SU-DHL-6 (cell line): ENCODE measurements around the gene XYLT1.

ENCODE experiments used
- H2AFZ ChIP-seq: fragments of 200-600 bp; sonication (generic); 2 replicates; pipeline ENCODE4 v1.6.1; 2014; ENCODE audit warnings: low read depth, mild to moderate bottlenecking, moderate library complexity, mixed read lengths, antibody characterized with exemption, low read length; ENCODE audit not compliant: severe bottlenecking
- H3F3A ChIP-seq: fragments of 200-600 bp; shearing (Covaris generic); 2 replicates; pipeline ENCODE4 v1.6.0; 2016; ENCODE audit warnings: antibody characterized with exemption, mild to moderate bottlenecking; ENCODE audit not compliant: insufficient read depth
- H3K27ac ChIP-seq: fragments of 200-600 bp; sonication (generic); 2 replicates; pipeline ENCODE4 v1.5.1; 2016; ENCODE audit warnings: low read depth, mild to moderate bottlenecking, low read length, moderate library complexity, mixed read lengths
- H3K27me3 ChIP-seq: fragments of 200-600 bp; sonication (generic), shearing (Covaris generic); 2 replicates; pipeline ENCODE4 v1.6.0; 2014; ENCODE audit warnings: mild to moderate bottlenecking, low read length
- H3K36me3 ChIP-seq: fragments of 200-600 bp; sonication (generic); 2 replicates; pipeline ENCODE4 v1.6.1; 2014; ENCODE audit warnings: mild to moderate bottlenecking, low read length, mixed read lengths
- H3K4me2 ChIP-seq: fragments of 300-600, 200-600 bp; shearing (Covaris generic), sonication (generic); 2 replicates; pipeline ENCODE4 v1.6.0; 2014; ENCODE audit warnings: low read length, low read depth, mild to moderate bottlenecking; ENCODE audit not compliant: poor library complexity, severe bottlenecking
- H3K4me3 ChIP-seq: fragments of 200-600 bp; sonication (generic); 2 replicates; pipeline ENCODE4 v1.5.1; 2014; ENCODE audit warnings: antibody characterized with exemption, low read length, mild to moderate bottlenecking, mixed read lengths; ENCODE audit not compliant: insufficient read depth, poor library complexity, severe bottlenecking
- H3K79me2 ChIP-seq: fragments of 200-600 bp; sonication (generic); 2 replicates; pipeline ENCODE4 v1.6.1; 2014; ENCODE audit warnings: mild to moderate bottlenecking, low read length, moderate library complexity; ENCODE audit not compliant: insufficient read depth
- H3K9ac ChIP-seq: fragments of 200-600 bp; sonication (generic); 2 replicates; pipeline ENCODE4 v1.7.0; 2014; ENCODE audit warnings: mild to moderate bottlenecking, low read length
- H3K9me2 ChIP-seq: fragments of 200-600 bp; sonication (generic); replicated peaks from 2 replicates; pipeline ENCODE4 v1.6.1; 2014; ENCODE audit warnings: low read length; ENCODE audit not compliant: insufficient read depth
- H3K9me3 ChIP-seq: fragments of 200-600 bp; sonication (generic); 2 replicates; pipeline ENCODE4 v1.6.1; 2014; ENCODE audit warnings: low read length, mixed read lengths; ENCODE audit not compliant: insufficient read depth
- H4K20me1 ChIP-seq: fragments of 200-600 bp; sonication (generic); 2 replicates; pipeline ENCODE4 v1.6.1; 2014; ENCODE audit warnings: low read depth, mild to moderate bottlenecking, antibody characterized with exemption, low read length, moderate library complexity, mixed read lengths
- CTCF ChIP-seq: fragments of 200-600 bp; sonication (generic); IDR thresholded peaks from one replicate; pipeline ENCODE4 v1.5.1; 2017; ENCODE audit warnings: antibody characterized with exemption, mild to moderate bottlenecking, low read length, moderate library complexity; ENCODE audit not compliant: insufficient read depth, poor library complexity, severe bottlenecking
- EZH2phosphoT487 ChIP-seq: fragments of 200-600 bp; sonication (generic), shearing (Covaris generic); conservative IDR thresholded peaks from 2 replicates; pipeline ENCODE4 v1.6.1; 2018; ENCODE audit warnings: mild to moderate bottlenecking, antibody characterized with exemption, low read length, moderate library complexity, mixed read lengths

XYLT1 gene

DNA sequence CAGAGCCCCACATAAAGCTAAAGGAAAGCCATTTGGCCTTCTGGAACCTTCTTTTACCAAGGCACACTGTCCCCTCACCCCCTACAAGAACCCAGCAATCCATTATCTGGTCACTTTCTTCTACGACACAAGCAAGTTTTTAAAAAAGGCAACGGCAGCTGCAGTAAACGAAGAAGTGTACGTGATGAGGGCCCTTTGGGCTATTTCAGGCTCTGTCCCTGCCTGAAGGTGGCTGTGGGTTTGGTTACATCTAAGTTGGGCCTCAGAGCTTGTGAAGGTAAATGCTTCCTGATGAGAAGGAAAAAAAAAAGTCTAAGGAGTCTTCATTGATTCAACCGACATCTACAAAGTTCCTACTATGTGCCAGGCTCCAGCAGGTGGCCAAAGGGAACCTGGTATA lies 35.4 kb downstream of the XYLT1 start:
- Histone ChIP-seq H3K4me3 (no peak overlapping the region), H3K9ac (peak overlapping the region; percentile 3; the same call in 1 of the 2 replicates), H2AFZ (no peak overlapping the region), H3K79me2 (peaks cover 60% of the 10 kb centered on the region), H3K4me2 (peak overlapping the region; percentile 39), H4K20me1 (no peaks in the 10 kb centered on the region), H3K27ac (peak overlapping the region; percentile 81), H3F3A (peaks cover 11% of the 10 kb centered on the region; the same call in 1 of the 2 replicates), H3K9me3 (no peaks in the 10 kb centered on the region), H3K27me3 (no peaks in the 10 kb centered on the region), H3K36me3 (peaks cover 4% of the 10 kb centered on the region; the same call in 1 of the 2 replicates), H3K9me2 (no peaks in the 10 kb centered on the region)
- no peak for TF ChIP-seq CTCF
- TF ChIP-seq EZH2phosphoT487 = no peak

- H3F3A ChIP-seq = peaks cover 11% of the 10 kb centered on the region; the same call in 1 of the 2 replicates
- TF ChIP-seq CTCF = no peak
- no peak for TF ChIP-seq EZH2phosphoT487
- H4K20me1 ChIP-seq = no peaks in the 10 kb centered on the region
- peak overlapping the region; percentile 81 for H3K27ac ChIP-seq
- H3K79me2 ChIP-seq = peaks cover 60% of the 10 kb centered on the region
- H3K9ac ChIP-seq = no peak overlapping the region
- H3K4me3 ChIP-seq = no peak overlapping the region
- H3K27me3 ChIP-seq = no peaks in the 10 kb centered on the region
- peaks cover 4% of the 10 kb centered on the region; the same call in 1 of the 2 replicates for H3K36me3 ChIP-seq
- H3K9me2 ChIP-seq = no peaks in the 10 kb centered on the region
- H3K4me2 ChIP-seq = no peak overlapping the region
- no peaks in the 10 kb centered on the region for H3K9me3 ChIP-seq
- no peak overlapping the region for H2AFZ ChIP-seq
Observed at GRCh38 chr16:17433577-17434451, 36.9 kb downstream of the XYLT1 start.

DNA sequence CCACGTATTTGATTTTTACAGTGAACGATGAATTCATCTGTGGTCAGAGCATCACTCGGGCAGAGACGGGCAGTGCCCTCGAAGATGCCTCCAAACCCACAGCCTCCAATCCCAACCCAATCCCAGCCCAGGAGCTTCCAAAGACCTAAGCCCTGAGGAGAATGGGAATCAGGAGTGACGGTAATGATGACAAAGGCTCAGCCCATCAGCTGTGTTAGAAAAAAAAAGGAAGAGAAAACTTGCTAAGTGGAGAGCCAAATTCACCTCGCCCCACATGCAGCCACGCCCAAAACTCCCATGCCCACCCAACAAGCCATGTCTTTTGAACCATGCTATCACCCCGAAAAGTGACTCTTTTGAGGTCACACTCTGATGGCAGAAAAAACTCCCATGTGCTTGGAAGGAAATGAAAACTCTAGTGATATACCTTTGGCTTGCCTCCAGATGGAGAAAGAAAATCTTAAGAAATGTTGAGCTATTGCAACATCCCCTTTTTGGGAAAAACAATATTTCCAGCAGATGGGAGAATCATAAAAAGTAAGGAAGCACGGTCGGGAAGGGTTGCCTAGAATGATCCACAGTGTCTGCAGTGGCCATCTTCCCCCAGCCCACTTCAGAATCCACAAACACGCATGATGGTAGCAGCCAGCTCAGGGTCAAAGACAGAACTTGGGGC lies 37.7 kb downstream of the XYLT1 start:
- no peak overlapping the region; the same call in none of the 2 replicates for H3K27ac ChIP-seq

More for the DNA sequence above, 37.7 kb downstream of the XYLT1 start:
- H3K36me3 ChIP-seq = 0 out of 2 replicates have a peak, but pooled peaks cover 4% of the 10 kb centered on the region
- no peak overlapping the region for H3K4me3 ChIP-seq
- TF ChIP-seq CTCF (no peak), EZH2phosphoT487 (no peak)
- H3K27me3 ChIP-seq = no peaks in the 10 kb centered on the region
- peaks cover 11% of the 10 kb centered on the region; the same call in 1 of the 2 replicates for H3F3A ChIP-seq
- H3K9ac ChIP-seq = no peak overlapping the region
- no peaks in the 10 kb centered on the region for H3K9me3 ChIP-seq
- no peaks in the 10 kb centered on the region for H3K9me2 ChIP-seq
- H3K79me2 ChIP-seq = peaks cover 57% of the 10 kb centered on the region
- H4K20me1 ChIP-seq = no peaks in the 10 kb centered on the region
- H3K4me2 ChIP-seq = peak overlapping the region; percentile 17
- H2AFZ ChIP-seq = no peak overlapping the region
